Esophagus muscularis mucosa (tissue), 4 donors: Measurements from ENCODE around the gene KIAA0753. TPM values are rescaled to one million over a fixed set of nuclear protein-coding genes. Genes with fewer than 3 reads are reported as not detected.

Source experiments
- DNase-seq: peaks from one replicate; pipeline ENCODE4 v3.0.0-alpha.2; 2017; ENCODE audit errors: extremely low spot score
- H3K27ac ChIP-seq, 4 donors: fragments of 200-600 bp; sonication (generic); replicated peaks in 1 of 4; 1 replicate in 3 of 4; 2 replicates in 1 of 4; pipeline ENCODE4 v1.5.1; 2016 to 2019; ENCODE audit warnings: mild to moderate bottlenecking in 1 of 4
- H3K27me3 ChIP-seq, 4 donors: fragments of 200-600 bp; sonication (generic); one replicate each; pipeline versions ENCODE4 v1.5.1 to v1.6.0; 2016 to 2019
- H3K36me3 ChIP-seq, 4 donors: fragments of 200-600 bp; sonication (generic); one replicate each; pipeline ENCODE4 v1.5.1; 2016 to 2019
- H3K4me1 ChIP-seq, 4 donors: fragments of 200-600 bp; sonication (generic); one replicate each; pipeline ENCODE4 v1.5.1; 2016 to 2019
- H3K4me3 ChIP-seq, 4 donors: fragments of 200-600 bp; sonication (generic); 1 replicate in 2 of 4; 2 replicates in 2 of 4; pipeline ENCODE4 v1.5.1; 2016 to 2019; ENCODE audit warnings: mild to moderate bottlenecking in 4 of 4, moderate library complexity in 1 of 4
- H3K9me3 ChIP-seq, 4 donors: fragments of 200-600 bp; sonication (generic); 1 replicate in 3 of 4; 2 replicates in 1 of 4; pipeline ENCODE4 v1.5.1; 2016 to 2019
- EP300 ChIP-seq: sonication (generic); formaldehyde crosslinking; IDR thresholded peaks from one replicate; pipeline ENCODE4 v1.6.1; 2017; ENCODE audit warnings: antibody characterized with exemption
- POLR2A ChIP-seq: fragments of 450-650 bp; IDR thresholded peaks from one replicate; pipeline ENCODE4 v1.6.1; 2017; ENCODE audit warnings: antibody characterized with exemption, moderate library complexity, mild to moderate bottlenecking, low read depth
- POLR2AphosphoS5 ChIP-seq, 2 donors: sonication (generic); formaldehyde crosslinking; IDR thresholded peaks; one replicate each; pipeline ENCODE4 v1.6.1; 2017; ENCODE audit warnings: antibody characterized with exemption in 2 of 2
- WGBS: methylation state at CpG from one replicate; pipeline ENCODE4 v1.1.5; 2018; 5-methylcytosine and 5-hydroxymethylcytosine counted together
- intact Hi-C: fragments of 100-400 bp; cut with DNase I; formaldehyde crosslinking; loops from one replicate; pipeline ENCODE4 v1.15.1; 2023
- total RNA-seq, 4 donors: library from RNA; depleted of rRNA; stranded (reverse); fragments of >200 nt; gene quantifications; one replicate each; pipeline versions ENCODE4 v1.1.0 to v1.2.1, GENCODE V29; 2016
- TF ChIP-seq, protein P1 (sequence below), 3 experiments: fragments of 200-600 bp in 2 of 3; fragments of 450-650 bp in 1 of 3; sonication (generic) in 2 of 3; IDR thresholded peaks; one replicate each; pipeline ENCODE4 v1.5.1; 2017 to 2019; ENCODE audit warnings: antibody characterized with exemption in 3 of 3, mild to moderate bottlenecking in 2 of 3, moderate library complexity in 1 of 3

KIAA0753 gene
- total RNA-seq, 4 donors from 2014 or later = 36.9 to 73.9 (median 46.4) TPM

- Histone ChIP-seq H3K9me3 (no peaks in the 10 kb centered on the region), H3K4me1 (peaks cover 22 to 95% (median 93%) of the 10 kb centered on the region in 4 donors), H3K27me3 (peaks cover 0 to 11% (median 0%) of the 10 kb centered on the region in 4 donors), H3K36me3 (no peaks in the 10 kb centered on the region), H3K27ac (peak overlapping the region; percentile 88 to 92 (median 90)), H3K4me3 (no peak overlapping the region)
- intact Hi-C loops = no loop called here
- TF ChIP-seq EP300 (no peak), POLR2AphosphoS5 (IDR thresholded peaks at IDR 0.05) (no peak), POLR2A (no peak)
- TF ChIP-seq, protein P1, sequence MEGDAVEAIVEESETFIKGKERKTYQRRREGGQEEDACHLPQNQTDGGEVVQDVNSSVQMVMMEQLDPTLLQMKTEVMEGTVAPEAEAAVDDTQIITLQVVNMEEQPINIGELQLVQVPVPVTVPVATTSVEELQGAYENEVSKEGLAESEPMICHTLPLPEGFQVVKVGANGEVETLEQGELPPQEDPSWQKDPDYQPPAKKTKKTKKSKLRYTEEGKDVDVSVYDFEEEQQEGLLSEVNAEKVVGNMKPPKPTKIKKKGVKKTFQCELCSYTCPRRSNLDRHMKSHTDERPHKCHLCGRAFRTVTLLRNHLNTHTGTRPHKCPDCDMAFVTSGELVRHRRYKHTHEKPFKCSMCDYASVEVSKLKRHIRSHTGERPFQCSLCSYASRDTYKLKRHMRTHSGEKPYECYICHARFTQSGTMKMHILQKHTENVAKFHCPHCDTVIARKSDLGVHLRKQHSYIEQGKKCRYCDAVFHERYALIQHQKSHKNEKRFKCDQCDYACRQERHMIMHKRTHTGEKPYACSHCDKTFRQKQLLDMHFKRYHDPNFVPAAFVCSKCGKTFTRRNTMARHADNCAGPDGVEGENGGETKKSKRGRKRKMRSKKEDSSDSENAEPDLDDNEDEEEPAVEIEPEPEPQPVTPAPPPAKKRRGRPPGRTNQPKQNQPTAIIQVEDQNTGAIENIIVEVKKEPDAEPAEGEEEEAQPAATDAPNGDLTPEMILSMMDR (IDR thresholded peaks at IDR 0.05) = no peak
- DNase-seq = no peak
- WGBS = 52% methylated on average over 5 of the region's 5 CpGs
Observed at GRCh38 chr17:6551356-6551755, 89.2 kb downstream of the KIAA0753 start.

GRCh38 chr17:6549384-6550036 is 91.0 kb downstream of the KIAA0753 start:
- Histone ChIP-seq H3K9me3 (no peaks in the 10 kb centered on the region), H3K4me1 (peaks cover 11 to 95% (median 90%) of the 10 kb centered on the region in 4 donors), H3K27me3 (no peaks in the 10 kb centered on the region), H3K27ac (peak overlapping the region; percentile 88 to 92 (median 90)), H3K4me3 (no peak overlapping the region), H3K36me3 (no peaks in the 10 kb centered on the region)
- 57% methylated on average over 9 of the region's 9 CpGs for WGBS
- intact Hi-C loops = no loop called here
- DNase-seq = no peak
- TF ChIP-seq EP300 = no peak
- TF ChIP-seq, protein P1 (IDR thresholded peaks at IDR 0.05) = peak in 2 of 3 experiments; percentile 13 to 31
- no peak for TF ChIP-seq POLR2A

DNA sequence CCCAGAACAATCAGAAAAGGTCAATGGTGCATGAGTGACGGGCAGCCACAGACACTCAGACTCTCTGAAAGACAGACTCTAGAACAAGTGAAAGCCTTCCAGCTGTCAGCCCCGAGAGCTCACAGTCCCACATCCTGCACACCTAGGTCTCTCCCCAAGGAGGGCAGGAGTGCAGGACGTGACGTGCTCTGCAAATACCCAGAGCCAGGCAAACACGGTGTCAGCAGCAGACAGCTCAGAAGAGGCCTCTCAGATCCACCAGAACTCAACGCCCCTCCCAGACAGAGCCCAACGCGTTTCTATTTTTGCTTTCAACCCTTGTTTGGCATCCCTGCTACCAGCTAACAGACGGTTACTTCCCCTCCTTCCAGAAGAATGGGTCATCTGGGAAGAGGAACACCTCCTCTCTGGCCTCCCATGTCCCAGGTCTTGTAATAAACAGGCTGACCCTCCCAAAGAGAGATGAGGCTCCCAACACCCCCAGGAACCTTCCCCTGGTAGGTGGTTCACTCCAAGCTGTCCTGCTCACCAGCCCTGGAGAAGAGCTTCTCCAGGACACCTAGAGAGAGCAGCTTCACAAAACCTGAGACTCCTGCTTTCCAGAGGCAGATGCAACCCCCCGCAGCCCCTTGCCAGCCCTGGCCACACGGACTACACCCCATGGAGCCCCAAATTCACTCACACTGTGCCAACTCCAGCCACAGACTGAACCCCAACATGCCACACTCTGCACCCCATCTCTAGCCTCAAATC is 91.8 kb downstream of the KIAA0753 start:
- 31% methylated on average over 11 of the region's 11 CpGs for WGBS
- Histone ChIP-seq H3K27ac (peak overlapping the region; percentile 88 to 92 (median 90)), H3K36me3 (peaks cover 0 to 3% (median 0%) of the 10 kb centered on the region in 4 donors), H3K27me3 (no peaks in the 10 kb centered on the region), H3K9me3 (no peaks in the 10 kb centered on the region), H3K4me1 (peaks cover 11 to 91% (median 83%) of the 10 kb centered on the region in 4 donors), H3K4me3 (peak overlapping the region in 1 of 4 donors; percentile 12)
- peak; percentile 93 for DNase-seq
- peak; percentile 71 for TF ChIP-seq EP300
- peak; percentile 92 to 94 for TF ChIP-seq POLR2AphosphoS5 (IDR thresholded peaks at IDR 0.05)
- TF ChIP-seq, protein P1 (IDR thresholded peaks at IDR 0.05) = no peak
- no peak for TF ChIP-seq POLR2A
- intact Hi-C loops = no loop called here

DNA sequence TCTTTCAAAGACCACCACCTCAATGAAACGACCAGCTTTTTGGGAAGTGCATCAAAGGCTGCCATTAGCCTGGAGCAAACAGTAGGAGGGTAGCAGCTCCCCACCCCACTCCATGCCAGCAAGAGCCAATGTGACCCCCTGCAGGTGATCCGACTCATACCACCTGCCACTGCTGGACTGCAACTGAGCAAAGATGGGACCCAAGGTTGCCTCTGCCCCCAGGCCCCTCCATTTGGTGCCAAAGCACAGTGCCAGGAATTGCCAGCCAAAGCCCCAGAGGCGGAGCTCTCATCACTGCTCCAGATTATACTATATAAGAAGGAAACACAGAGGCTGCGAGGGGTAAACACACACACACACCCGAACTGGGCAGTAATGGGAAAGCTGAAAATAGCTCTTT is 92.5 kb downstream of the KIAA0753 start:
- peaks cover 11 to 84% (median 78%) of the 10 kb centered on the region in 4 donors for H3K4me1 ChIP-seq

More for the DNA sequence above, 92.5 kb downstream of the KIAA0753 start:
- Histone ChIP-seq H3K27ac (peak overlapping the region; percentile 88 to 92 (median 90)), H3K4me3 (peak overlapping the region in 1 of 4 donors; percentile 12), H3K9me3 (no peaks in the 10 kb centered on the region), H3K36me3 (peaks cover 0 to 4% (median 1%) of the 10 kb centered on the region in 4 donors), H3K27me3 (no peaks in the 10 kb centered on the region)
- TF ChIP-seq POLR2A (no peak), POLR2AphosphoS5 (IDR thresholded peaks at IDR 0.05) (no peak), EP300 (no peak)
- TF ChIP-seq, protein P1 (IDR thresholded peaks at IDR 0.05) = no peak
- 49% methylated on average over 5 of the region's 5 CpGs for WGBS
- intact Hi-C loops = no loop called here
- DNase-seq = no peak
